MM.1S (cell line): ENCODE measurements around the gene FOXO3.

Experiments used
- CTCF ChIP-seq: fragments of 300-600 bp; sonication (generic); IDR thresholded peaks from 2 replicates; pipeline ENCODE4 v1.5.1; 2016; ENCODE audit warnings: antibody characterized with exemption, low read length, mixed read lengths
- EZH2phosphoT487 ChIP-seq: fragments of 300-600 bp; sonication (generic); IDR thresholded peaks from 2 replicates; pipeline ENCODE4 v1.6.1; 2018; ENCODE audit warnings: antibody characterized with exemption, low read length

- TF ChIP-seq CTCF, result no peak
- no peak for TF ChIP-seq EZH2phosphoT487
These were observed 95.3 kb downstream of the FOXO3 start for GRCh38 chr6:108655806-108656651.
